Testis (tissue), 2 donors: ENCODE measurements around the gene HEG1.

Source experiments
- CTCF ChIP-seq, 3 experiments: fragments of 450-650 bp in 2 of 3; fragments of 200-600 bp in 1 of 3; sonication (generic) in 1 of 3; IDR thresholded peaks; one replicate each; pipeline ENCODE4 v1.5.1; 2016 to 2019; ENCODE audit warnings: antibody characterized with exemption in 3 of 3, mild to moderate bottlenecking in 2 of 3, moderate library complexity in 1 of 3
- POLR2A ChIP-seq: fragments of 450-650 bp; IDR thresholded peaks from one replicate; pipeline ENCODE4 v1.6.1; 2017; ENCODE audit warnings: antibody characterized with exemption, mild to moderate bottlenecking, moderate library complexity

- TF ChIP-seq POLR2A (no peak), CTCF (IDR thresholded peaks at IDR 0.05) (no peak)
These were observed 43.9 kb downstream of the HEG1 start for GRCh38 chr3:125011941-125012340.
